Esophagus squamous epithelium (tissue), 5 donors: ENCODE data around the gene ARNT2. TPM values are rescaled to one million over a fixed set of nuclear protein-coding genes. Genes with fewer than 3 reads are reported as not detected.

Experiments used
- DNase-seq: peaks from one replicate; lab custom pipeline; 2025; lab: John Stamatoyannopoulos, UW
- H3K27ac ChIP-seq, 4 donors: fragments of 200-600 bp; sonication (generic); one replicate each; pipeline ENCODE4 v1.5.1; 2016 to 2019; ENCODE audit warnings: mild to moderate bottlenecking in 1 of 4
- H3K27me3 ChIP-seq, 4 donors: fragments of 200-600 bp; sonication (generic); 1 replicate in 3 of 4; 2 replicates in 1 of 4; pipeline versions ENCODE4 v1.5.1 to v1.6.0; 2017 to 2021; ENCODE audit warnings: antibody characterized with exemption in 1 of 4
- H3K36me3 ChIP-seq, 3 donors: fragments of 200-600 bp; sonication (generic); one replicate each; pipeline ENCODE4 v1.5.1; 2016 to 2019
- H3K4me1 ChIP-seq, 3 donors: fragments of 200-600 bp; sonication (generic); one replicate each; pipeline ENCODE4 v1.5.1; 2017 to 2019
- H3K4me3 ChIP-seq, 4 donors: fragments of 200-600 bp; sonication (generic); 1 replicate in 3 of 4; 2 replicates in 1 of 4; pipeline ENCODE4 v1.5.1; 2016 to 2019; ENCODE audit warnings: mild to moderate bottlenecking in 2 of 4, moderate library complexity in 1 of 4
- H3K9me3 ChIP-seq, 3 donors: fragments of 200-600 bp; sonication (generic); one replicate each; pipeline ENCODE4 v1.5.1; 2016 to 2019
- CTCF ChIP-seq, 6 experiments: fragments of 450-650 bp in 4 of 6; fragments of 200-600 bp in 2 of 6; sonication (generic) in 2 of 6; IDR thresholded peaks; one replicate each; pipeline ENCODE4 v1.5.1; 2016 to 2019; ENCODE audit warnings: antibody characterized with exemption in 6 of 6, mild to moderate bottlenecking in 4 of 6, moderate library complexity in 4 of 6
- POLR2A ChIP-seq, 4 donors: fragments of 450-650 bp; IDR thresholded peaks; one replicate each; pipeline ENCODE4 v1.6.1; 2017; ENCODE audit warnings: antibody characterized with exemption in 4 of 4, mild to moderate bottlenecking in 4 of 4, moderate library complexity in 3 of 4
- WGBS, 2 donors: methylation state at CpG; one replicate each; pipeline ENCODE4 v1.1.5; 2018; 5-methylcytosine and 5-hydroxymethylcytosine counted together
- intact Hi-C: fragments of 100-400 bp; cut with DNase I; formaldehyde crosslinking; loops from one replicate; pipeline ENCODE4 v1.15.0; 2022
- total RNA-seq, 4 donors: library from RNA; depleted of rRNA; stranded (reverse); fragments of >200 nt; gene quantifications; one replicate each; pipeline ENCODE4 v1.1.0, GENCODE V29; 2016
- donor health status: DM: yes; HTN: yes; CAD: no.

ARNT2 gene
- total RNA-seq, 4 donors from 2014 or later: 0.15 to 5.7 (median 1.7) TPM

GRCh38 chr15:80405554-80405850 is 1.3 kb downstream of the ARNT2 start:
- H3K4me3 ChIP-seq: no peak overlapping the region
- no peaks in the 10 kb centered on the region for H3K9me3 ChIP-seq
- WGBS, 2 donors: 72 to 73% methylated on average over 3 to 4 of the region's 4 CpGs
- peaks cover 4 to 20% (median 11%) of the 10 kb centered on the region in 3 donors for H3K4me1 ChIP-seq
- peaks cover 0 to 76% (median 0%) of the 10 kb centered on the region in 4 donors for H3K27me3 ChIP-seq
- TF ChIP-seq CTCF (IDR thresholded peaks at IDR 0.05) (no peak), POLR2A (IDR thresholded peaks at IDR 0.05) (no peak)
- H3K27ac ChIP-seq: no peak overlapping the region
- DNase-seq: no peak
- no peaks in the 10 kb centered on the region for H3K36me3 ChIP-seq
- intact Hi-C loops: no loop called here

DNA sequence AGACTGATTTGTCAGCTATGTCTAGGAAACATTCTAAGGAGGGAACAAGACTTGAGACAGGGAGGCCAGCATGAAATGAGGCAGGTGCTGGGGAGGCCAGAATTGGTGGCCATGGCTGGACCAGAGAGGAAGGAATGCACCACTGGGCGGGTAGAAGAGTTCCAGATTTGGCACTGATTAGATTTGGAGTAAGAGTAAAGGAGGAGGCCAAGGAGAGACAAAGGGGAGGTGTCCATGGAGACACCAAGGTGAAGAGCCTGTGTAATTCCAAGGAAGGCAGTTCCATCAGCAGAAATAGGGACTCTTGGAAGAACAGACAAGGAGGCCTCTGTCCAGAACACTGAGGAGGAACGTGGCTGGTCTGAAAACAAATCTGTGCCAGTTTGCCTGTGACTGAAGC is 1.8 kb downstream of the ARNT2 start:
- Histone ChIP-seq H3K27me3 (peaks cover 0 to 76% (median 0%) of the 10 kb centered on the region in 4 donors), H3K36me3 (no peaks in the 10 kb centered on the region), H3K27ac (no peak overlapping the region), H3K4me1 (peaks cover 4 to 20% (median 11%) of the 10 kb centered on the region in 3 donors), H3K4me3 (no peak overlapping the region), H3K9me3 (no peaks in the 10 kb centered on the region)
- WGBS, 2 donors: 69% methylated on average over 2 of the region's 2 CpGs
- no peak for TF ChIP-seq POLR2A (IDR thresholded peaks at IDR 0.05)
- TF ChIP-seq CTCF (IDR thresholded peaks at IDR 0.05): no peak
- DNase-seq: no peak
- intact Hi-C loops: no loop called here

- Histone ChIP-seq H3K4me3 (no peak overlapping the region), H3K27me3 (peaks cover 0 to 20% (median 0%) of the 10 kb centered on the region in 4 donors), H3K36me3 (no peaks in the 10 kb centered on the region), H3K4me1 (no peaks in the 10 kb centered on the region), H3K9me3 (no peaks in the 10 kb centered on the region), H3K27ac (no peak overlapping the region)
- no peak for DNase-seq
- no peak for TF ChIP-seq CTCF (IDR thresholded peaks at IDR 0.05)
- TF ChIP-seq POLR2A (IDR thresholded peaks at IDR 0.05): no peak
- intact Hi-C loops: no loop called here
- 71 to 83% methylated on average over 1 of the region's 1 CpG for WGBS, 2 donors
Measured at GRCh38 chr15:80411788-80412288, 7.7 kb downstream of the ARNT2 start.

DNA sequence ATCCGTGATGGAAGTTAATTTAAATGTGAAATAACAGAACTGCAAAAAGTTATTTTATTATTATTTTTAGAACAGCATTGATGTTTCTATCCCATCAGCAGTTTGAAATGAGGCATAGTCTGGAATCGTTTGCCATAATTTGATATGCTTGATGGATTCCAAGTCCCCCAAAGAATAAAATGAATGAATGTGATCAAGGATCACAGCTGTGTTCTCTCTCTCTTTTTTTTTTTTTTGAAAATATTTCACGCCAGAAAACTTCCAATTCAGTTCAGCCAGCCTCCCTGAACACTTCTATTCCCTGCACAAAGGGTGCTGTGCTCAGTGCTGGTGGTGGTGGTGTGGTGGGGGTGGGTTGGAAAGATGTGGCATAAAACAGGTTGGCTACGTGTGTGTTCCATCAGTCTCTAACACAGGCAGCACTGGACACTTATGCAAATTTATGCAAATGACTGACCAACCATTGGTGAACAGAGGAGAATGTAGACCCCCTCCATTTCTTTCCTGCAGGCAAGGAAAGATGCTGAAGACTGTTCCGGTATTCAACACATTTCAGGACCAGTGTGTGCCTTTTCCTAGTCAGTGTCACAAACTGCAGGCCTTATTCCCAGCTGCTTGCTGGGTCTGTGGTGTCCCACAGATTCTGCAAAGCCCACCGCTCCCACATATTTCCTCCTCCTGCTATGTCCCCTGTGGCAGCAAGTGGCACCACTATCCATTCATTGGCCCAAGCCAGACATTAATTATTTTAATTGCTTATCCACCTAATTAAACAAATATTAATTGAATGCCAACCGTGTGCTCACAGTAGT is 10.6 kb downstream of the ARNT2 start:
- H3K9me3 ChIP-seq: no peaks in the 10 kb centered on the region
- intact Hi-C loops: no loop called here
- WGBS, 2 donors: 72 to 80% methylated on average over 7 of the region's 7 CpGs
- DNase-seq: no peak
- TF ChIP-seq POLR2A (IDR thresholded peaks at IDR 0.05) (no peak), CTCF (IDR thresholded peaks at IDR 0.05) (no peak)
- peaks cover 0 to 8% (median 0%) of the 10 kb centered on the region in 3 donors for H3K4me1 ChIP-seq
- H3K27me3 ChIP-seq: peaks cover 0 to 3% (median 0%) of the 10 kb centered on the region in 4 donors
- H3K27ac ChIP-seq: no peak overlapping the region
- H3K4me3 ChIP-seq: no peak overlapping the region
- no peaks in the 10 kb centered on the region for H3K36me3 ChIP-seq

DNA sequence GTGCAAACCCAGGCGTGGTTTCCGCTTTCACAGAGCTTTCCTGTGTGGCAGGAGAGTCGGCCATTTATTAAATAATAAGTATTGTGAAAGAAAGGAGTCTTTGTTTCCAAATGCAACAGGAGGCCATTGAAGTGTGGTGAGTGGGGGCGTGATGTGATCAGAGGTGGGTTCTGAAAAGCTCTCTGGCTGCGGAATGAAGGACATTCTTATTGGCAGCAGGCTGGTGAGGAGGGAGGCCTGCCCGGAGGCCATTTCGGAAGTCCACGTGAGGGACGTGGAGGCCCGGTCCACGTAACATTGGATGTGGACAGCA is 11.1 kb downstream of the ARNT2 start:
- no peaks in the 10 kb centered on the region for H3K9me3 ChIP-seq
- no peak for TF ChIP-seq POLR2A (IDR thresholded peaks at IDR 0.05)
- no peak for TF ChIP-seq CTCF (IDR thresholded peaks at IDR 0.05)
- H3K4me1 ChIP-seq: peaks cover 0 to 10% (median 0%) of the 10 kb centered on the region in 3 donors
- intact Hi-C loops: no loop called here
- no peak for DNase-seq
- no peak overlapping the region for H3K27ac ChIP-seq
- no peaks in the 10 kb centered on the region for H3K36me3 ChIP-seq
- no peak overlapping the region for H3K4me3 ChIP-seq
- 79 to 91% methylated on average over 11 of the region's 11 CpGs for whole genome bisulfite sequencing, 2 donors
- H3K27me3 ChIP-seq: peaks cover 0 to under 1% (median 0%) of the 10 kb centered on the region in 4 donors
